OCI-LY1 (cell line): ENCODE data around the gene SART3.

Experiments
- H2AFZ ChIP-seq: fragments of 200-600 bp; sonication (generic), shearing (Covaris generic); 2 replicates; pipeline ENCODE4 v1.6.0; 2014; ENCODE audit warnings: antibody characterized with exemption, mild to moderate bottlenecking, low read length
- H3F3A ChIP-seq: fragments of 200-600 bp; sonication (generic), shearing (Covaris generic); 2 replicates; pipeline ENCODE4 v1.6.0; 2014; ENCODE audit warnings: mild to moderate bottlenecking, antibody characterized with exemption, low read length, moderate library complexity; ENCODE audit not compliant: insufficient read depth
- H3K27ac ChIP-seq: fragments of 200-600 bp; sonication (generic); 2 replicates; pipeline ENCODE4 v1.5.1; 2014; ENCODE audit warnings: low read length, mixed run types, mild to moderate bottlenecking, low read depth; ENCODE audit not compliant: poor library complexity, severe bottlenecking
- H3K27me3 ChIP-seq: fragments of 200-600 bp; sonication (generic); 2 replicates; pipeline ENCODE4 v1.6.0; 2014; ENCODE audit warnings: antibody characterized with exemption, mild to moderate bottlenecking, low read length, moderate library complexity; ENCODE audit not compliant: insufficient read depth
- H3K36me3 ChIP-seq: fragments of 200-600 bp; sonication (generic); 2 replicates; pipeline ENCODE4 v1.6.1; 2014; ENCODE audit warnings: mild to moderate bottlenecking, antibody characterized with exemption, low read length, moderate library complexity, mixed read lengths; ENCODE audit not compliant: insufficient read depth
- H3K4me1 ChIP-seq: fragments of 200-600 bp; sonication (generic); 2 replicates; pipeline ENCODE4 v1.5.1; 2014; ENCODE audit warnings: mild to moderate bottlenecking, low read length, moderate library complexity; ENCODE audit not compliant: insufficient read depth, severe bottlenecking
- H3K4me2 ChIP-seq: fragments of 200-600 bp; sonication (generic), shearing (Covaris generic); 2 replicates; pipeline ENCODE4 v1.6.1; 2014; ENCODE audit warnings: low read length
- H3K4me3 ChIP-seq: fragments of 200-600 bp; sonication (generic); 2 replicates; pipeline ENCODE4 v1.5.1; 2014; ENCODE audit warnings: low read length, low read depth, mild to moderate bottlenecking, mixed read lengths; ENCODE audit not compliant: poor library complexity, severe bottlenecking
- H3K79me2 ChIP-seq: fragments of 200-600 bp; shearing (Covaris generic); 2 replicates; pipeline ENCODE4 v1.6.1; 2016; ENCODE audit warnings: mixed run types, low read length, mixed read lengths; ENCODE audit not compliant: insufficient read depth
- H3K9ac ChIP-seq: fragments of 200-600 bp; sonication (generic), shearing (Covaris generic); 2 replicates; pipeline ENCODE4 v1.6.1; 2014; ENCODE audit warnings: mild to moderate bottlenecking, low read length, mixed read lengths
- H3K9me2 ChIP-seq: fragments of 200-600 bp; sonication (generic), shearing (Covaris generic); 2 replicates; pipeline ENCODE4 v1.6.1; 2014; ENCODE audit warnings: low read depth, mild to moderate bottlenecking, low read length, mixed read lengths
- H3K9me3 ChIP-seq: fragments of 200-600 bp; shearing (Covaris generic); 2 replicates; pipeline ENCODE4 v1.6.1; 2014; ENCODE audit warnings: low read length, mixed read lengths
- H4K20me1 ChIP-seq: fragments of 200-600 bp; sonication (generic), shearing (Covaris generic); 2 replicates; pipeline ENCODE4 v1.6.0; 2016; ENCODE audit warnings: mild to moderate bottlenecking, low read length; ENCODE audit not compliant: insufficient read depth
- CTCF ChIP-seq: fragments of 200-600 bp; sonication (generic), shearing (Covaris generic); IDR thresholded peaks from 2 replicates; pipeline ENCODE4 v1.5.1; 2017; ENCODE audit warnings: mild to moderate bottlenecking, antibody characterized with exemption, low read length, moderate library complexity, mixed read lengths
- EZH2 ChIP-seq: fragments of 200-600 bp; sonication (generic), shearing (Covaris generic); IDR thresholded peaks from 2 replicates; pipeline ENCODE4 v1.8.0; 2017; ENCODE audit warnings: borderline replicate concordance, mixed run types, mild to moderate bottlenecking, antibody characterized with exemption, low read length, moderate library complexity, mixed read lengths

SART3 gene

GRCh38 chr12:108511633-108512540 lies 49.1 kb downstream of the SART3 start:
- Histone ChIP-seq H3K9ac (no peak overlapping the region), H3K27me3 (no peaks in the 10 kb centered on the region), H3K4me1 (peaks cover 18% of the 10 kb centered on the region), H3K27ac (no peak overlapping the region), H3K4me2 (peak overlapping the region; percentile 31), H3K79me2 (no peaks in the 10 kb centered on the region), H3F3A (no peaks in the 10 kb centered on the region), H2AFZ (no peak overlapping the region), H3K4me3 (no peak overlapping the region), H3K9me3 (no peaks in the 10 kb centered on the region), H4K20me1 (no peaks in the 10 kb centered on the region), H3K36me3 (no peaks in the 10 kb centered on the region), H3K9me2 (no peaks in the 10 kb centered on the region)
- TF ChIP-seq CTCF (peak; percentile 65), EZH2 (no peak)

GRCh38 chr12:108510836-108511235 lies 50.1 kb downstream of the SART3 start:
- no peak overlapping the region for H3K27ac ChIP-seq
- no peak overlapping the region for H3K4me2 ChIP-seq
- peaks cover 10% of the 10 kb centered on the region for H3K4me1 ChIP-seq
- TF ChIP-seq EZH2 (no peak), CTCF (no peak)
- no peaks in the 10 kb centered on the region for H3K36me3 ChIP-seq
- H3K9me2 ChIP-seq = no peaks in the 10 kb centered on the region
- H3K79me2 ChIP-seq = no peaks in the 10 kb centered on the region
- H3F3A ChIP-seq = no peaks in the 10 kb centered on the region
- H4K20me1 ChIP-seq = no peaks in the 10 kb centered on the region
- H2AFZ ChIP-seq = no peak overlapping the region
- H3K4me3 ChIP-seq = no peak overlapping the region
- H3K27me3 ChIP-seq = no peaks in the 10 kb centered on the region
- H3K9me3 ChIP-seq = no peaks in the 10 kb centered on the region
- no peak overlapping the region for H3K9ac ChIP-seq

- Histone ChIP-seq H4K20me1 (no peaks in the 10 kb centered on the region), H2AFZ (no peak overlapping the region), H3K4me1 (peaks cover 6% of the 10 kb centered on the region), H3K4me3 (no peak overlapping the region), H3K27me3 (no peaks in the 10 kb centered on the region), H3K4me2 (no peak overlapping the region), H3F3A (no peaks in the 10 kb centered on the region), H3K27ac (no peak overlapping the region), H3K9ac (no peak overlapping the region), H3K36me3 (no peaks in the 10 kb centered on the region), H3K9me2 (no peaks in the 10 kb centered on the region), H3K9me3 (no peaks in the 10 kb centered on the region), H3K79me2 (no peaks in the 10 kb centered on the region)
- TF ChIP-seq EZH2 = no peak
These were observed 51.2 kb downstream of the SART3 start for GRCh38 chr12:108509806-108510205.
